ENCODE results near the gene GEMIN8.

GEMIN8 gene

GRCh38 chrX:14028473-14028872 lies 1.2 kb downstream of the GEMIN8 start:
- Histone ChIP-seq H3K4me1 (ENCODE audit: control insufficient read depth, low read length) (peaks cover 46% of the 10 kb centered on the region), H3F3A (ENCODE audit: control insufficient read depth, insufficient read depth) (peaks cover 4% of the 10 kb centered on the region; the same call in 1 of the 2 replicates), H3K79me2 (ENCODE audit: control insufficient read depth, low read length) (peaks cover 52% of the 10 kb centered on the region), H3K9me3 (ENCODE audit: control insufficient read depth, insufficient read depth, low read length) (no peaks in the 10 kb centered on the region), H3K36me3 (ENCODE audit: control insufficient read depth, low read length) (peaks cover 13% of the 10 kb centered on the region), H4K20me1 (ENCODE audit: control insufficient read depth, insufficient read depth, low read depth, low read length) (no peaks in the 10 kb centered on the region), H3K27ac (ENCODE audit: low read depth, low read length) (peak overlapping the region; percentile 68), H3K4me2 (ENCODE audit: low read length) (peak overlapping the region; percentile 79), H3K4me3 (ENCODE audit: low read length) (peak overlapping the region; percentile 90), H3K27me3 (ENCODE audit: control insufficient read depth, low read length) (no peaks in the 10 kb centered on the region), H3K9me2 (replicated peaks; ENCODE audit: control insufficient read depth, low read length) (no peaks in the 10 kb centered on the region)
- TF ChIP-seq CTCF (IDR thresholded peaks at IDR 0.05; ENCODE audit: low read depth, low read length, poor library complexity, severe bottlenecking), result no peak
- TF ChIP-seq EZH2phosphoT487 (IDR thresholded peaks at IDR 0.05; ENCODE audit: borderline replicate concordance, low read length), result no peak

- Histone ChIP-seq H3K27ac (ENCODE audit: low read depth, low read length) (peak overlapping the region; percentile 68), H3K27me3 (ENCODE audit: control insufficient read depth, low read length) (no peaks in the 10 kb centered on the region), H3F3A (ENCODE audit: control insufficient read depth, insufficient read depth) (peaks cover 4% of the 10 kb centered on the region; the same call in 1 of the 2 replicates), H3K79me2 (ENCODE audit: control insufficient read depth, low read length) (peaks cover 52% of the 10 kb centered on the region), H3K4me1 (ENCODE audit: control insufficient read depth, low read length) (peaks cover 40% of the 10 kb centered on the region), H3K9me3 (ENCODE audit: control insufficient read depth, insufficient read depth, low read length) (no peaks in the 10 kb centered on the region), H3K4me2 (ENCODE audit: low read length) (peak overlapping the region; percentile 79), H3K4me3 (ENCODE audit: low read length) (peak overlapping the region; percentile 90), H3K36me3 (ENCODE audit: control insufficient read depth, low read length) (peaks cover 13% of the 10 kb centered on the region), H3K9me2 (replicated peaks; ENCODE audit: control insufficient read depth, low read length) (no peaks in the 10 kb centered on the region), H4K20me1 (ENCODE audit: control insufficient read depth, insufficient read depth, low read depth, low read length) (no peaks in the 10 kb centered on the region)
- TF ChIP-seq EZH2phosphoT487 (IDR thresholded peaks at IDR 0.05; ENCODE audit: borderline replicate concordance, low read length) (no peak), CTCF (IDR thresholded peaks at IDR 0.05; ENCODE audit: low read depth, low read length, poor library complexity, severe bottlenecking) (no peak)
Measured at GRCh38 chrX:14027511-14028019, 2.1 kb downstream of the GEMIN8 start.

- Histone ChIP-seq H3K9me3 (ENCODE audit: control insufficient read depth, insufficient read depth, low read length) (no peaks in the 10 kb centered on the region), H3K4me2 (ENCODE audit: low read length) (peak overlapping the region; percentile 79), H3K27me3 (ENCODE audit: control insufficient read depth, low read length) (no peaks in the 10 kb centered on the region), H3K9me2 (replicated peaks; ENCODE audit: control insufficient read depth, low read length) (no peaks in the 10 kb centered on the region), H3K79me2 (ENCODE audit: control insufficient read depth, low read length) (peaks cover 54% of the 10 kb centered on the region), H3F3A (ENCODE audit: control insufficient read depth, insufficient read depth) (peaks cover 4% of the 10 kb centered on the region; the same call in 1 of the 2 replicates), H3K4me3 (ENCODE audit: low read length) (peak overlapping the region; percentile 90), H3K36me3 (ENCODE audit: control insufficient read depth, low read length) (peaks cover 13% of the 10 kb centered on the region), H3K27ac (ENCODE audit: low read depth, low read length) (peak overlapping the region; percentile 68), H4K20me1 (ENCODE audit: control insufficient read depth, insufficient read depth, low read depth, low read length) (no peaks in the 10 kb centered on the region), H3K4me1 (ENCODE audit: control insufficient read depth, low read length) (peaks cover 35% of the 10 kb centered on the region)
- no peak for TF ChIP-seq EZH2phosphoT487 (IDR thresholded peaks at IDR 0.05; ENCODE audit: borderline replicate concordance, low read length)
- TF ChIP-seq CTCF (IDR thresholded peaks at IDR 0.05; ENCODE audit: low read depth, low read length, poor library complexity, severe bottlenecking), result no peak
Measured at GRCh38 chrX:14027036-14027435, 2.7 kb downstream of the GEMIN8 start.

Measured in DOHH2 (cell line).